ENCODE results near the gene TEAD1. TPM values are rescaled to one million over a fixed set of nuclear protein-coding genes. Genes with fewer than 3 reads are reported as not detected.

TEAD1 gene
- total and polyA plus RNA-seq, 2 donors (not counting 3 experiments of a cell fraction or from before 2014, with no cell fraction given): 15.3 to 49.0 TPM

GRCh38 chr11:12768726-12769673, 94.8 kb downstream of the TEAD1 start:
- H3K27me3 ChIP-seq (ENCODE audit: control insufficient read depth in 2 of 2, insufficient read depth in 2 of 2, low read length in 2 of 2): no peaks in the 10 kb centered on the region
- POLR2A ChIA-PET: interaction anchor here (1.1 kb wide), 1 partner anchor 55 kb away, joined by 3 read pairs; no protein-coding TSS in a partner anchor
- no peak overlapping the region for H3K4me3 ChIP-seq (replicated peaks in 1 of 3; ENCODE audit: insufficient read depth in 1 of 3, low read depth in 1 of 3, low read length in 3 of 3)
- DNase-seq (ENCODE audit: low read depth, low spot score) (no peak), FAIRE-seq (no peak)
- TF ChIP-seq FOS (IDR thresholded peaks at IDR 0.05; ENCODE audit: borderline replicate concordance, insufficient read depth, low read length): no peak
- no peak for TF ChIP-seq MAX (IDR thresholded peaks at IDR 0.05; ENCODE audit: insufficient read depth, insufficient read length)
- no peak for TF ChIP-seq JUN (IDR thresholded peaks at IDR 0.05; ENCODE audit: borderline replicate concordance, insufficient read depth, insufficient read length, low read depth)
- no peak for TF ChIP-seq MYC (IDR thresholded peaks at IDR 0.05; ENCODE audit: low read depth, low read length)
- TF ChIP-seq CTCF (IDR thresholded peaks at IDR 0.05; ENCODE audit: extremely low read depth in 1 of 2, insufficient read depth in 1 of 2, low read depth in 1 of 2, low read length in 2 of 2): no peak
- TF ChIP-seq POLR2AphosphoS5 (IDR thresholded peaks at IDR 0.05; ENCODE audit: insufficient read depth, low read depth, low read length): no peak
- TF ChIP-seq GATA2 (IDR thresholded peaks at IDR 0.05; ENCODE audit: insufficient read depth, insufficient read length, low read depth, low read length): no peak
- no peak for TF ChIP-seq EZH2 (IDR thresholded peaks at IDR 0.05; ENCODE audit: borderline replicate concordance, low read depth, low read length, severe bottlenecking)
- no peak for TF ChIP-seq POLR2A (IDR thresholded peaks at IDR 0.05; ENCODE audit: low read depth, low read length)
- H2AFZ ChIP-seq (ENCODE audit: low read depth, low read length): no peak overlapping the region
- H3K4me1 ChIP-seq (ENCODE audit: control insufficient read depth, extremely low read depth, insufficient read depth, low read length): peaks cover 25% of the 10 kb centered on the region
- H3K27ac ChIP-seq (ENCODE audit: insufficient read depth, low read depth, low read length): peak overlapping the region; percentile 71
- H3K9me3 ChIP-seq (replicated peaks; ENCODE audit: control insufficient read depth, insufficient read depth, low read length): no peaks in the 10 kb centered on the region
- H3K79me2 ChIP-seq (ENCODE audit: control insufficient read depth, insufficient read depth, low read length): peaks cover 29% of the 10 kb centered on the region
- no TSS peak for BruUV-seq (replicated peaks)
- intact Hi-C loops (cut with micrococcal nuclease) (no loop called here), dilution Hi-C loops (cut with MboI; ENCODE audit: extremely low pct_ligation_motif_present, low sequenced_read_pairs) (no loop called here)
- peak overlapping the region; percentile 44 for H3K4me2 ChIP-seq (ENCODE audit: insufficient read depth, low read length)
- peaks cover 2 to 3% of the 10 kb centered on the region in 2 experiments for H3K36me3 ChIP-seq (ENCODE audit: control insufficient read depth in 2 of 2, extremely low read depth in 1 of 2, insufficient read depth in 2 of 2, low read length in 2 of 2)
- CTCF ChIA-PET: interaction anchor here (1.1 to 2.7 kb wide), 4 partner anchors 8 to 170 kb away, joined by 3 to 11 read pairs (median 5); no protein-coding TSS in a partner anchor
- no peaks in the 10 kb centered on the region for H4K20me1 ChIP-seq (replicated peaks; ENCODE audit: control insufficient read depth, extremely low read depth, insufficient read depth, low read length)
- H3K9me1 ChIP-seq (replicated peaks; ENCODE audit: control insufficient read depth, extremely low read depth, insufficient read depth, low read length): no peaks in the 10 kb centered on the region
- H3K9ac ChIP-seq (replicated peaks; ENCODE audit: extremely low read depth, insufficient read depth, low read length): no peak overlapping the region
